ENCODE results near the gene ARL6IP5.

Gene ARL6IP5

GRCh38 chr3:69082361-69082760 lies 2.4 kb upstream of the ARL6IP5 start:
- H2BK12ac ChIP-seq (ENCODE audit: low read length in 2 of 2) = no peak overlapping the region
- peaks cover 4% of the 10 kb centered on the region for H3K79me1 ChIP-seq (replicated peaks; ENCODE audit: low read length, poor library complexity, severe bottlenecking)
- peak overlapping the region in 1 of 2 experiments; percentile 36 for H3K4me3 ChIP-seq (ENCODE audit: insufficient read depth in 1 of 2, low read depth in 1 of 2, low read length in 2 of 2)
- H2AK5ac ChIP-seq (ENCODE audit: low read length, severe bottlenecking) = no peak overlapping the region
- no peak overlapping the region for H3K14ac ChIP-seq (ENCODE audit: low read length in 2 of 2)
- H3K4me2 ChIP-seq (ENCODE audit: low read length, poor library complexity, severe bottlenecking) = no peak overlapping the region
- no peak overlapping the region for H4K8ac ChIP-seq (ENCODE audit: low read length)
- H3K27ac ChIP-seq (ENCODE audit: low read length, poor library complexity, severe bottlenecking) = peak overlapping the region; percentile 65
- H2AFZ ChIP-seq (ENCODE audit: low read depth, low read length) = no peak overlapping the region
- H3K9ac ChIP-seq (ENCODE audit: low read length) = peak overlapping the region; percentile 96
- no peaks in the 10 kb centered on the region for H3K9me3 ChIP-seq (ENCODE audit: control insufficient read depth, low read length)
- no peak overlapping the region for H4K91ac ChIP-seq (ENCODE audit: low read length)
- no peak overlapping the region for H2BK15ac ChIP-seq (ENCODE audit: low read depth, poor library complexity, severe bottlenecking)
- H3K27me3 ChIP-seq (ENCODE audit: control insufficient read depth in 1 of 2, insufficient read depth in 1 of 2, low read length in 2 of 2) = no peaks in the 10 kb centered on the region
- no peak overlapping the region for H3K4ac ChIP-seq (ENCODE audit: low read depth in 1 of 2, low read length in 2 of 2)
- peaks cover 17% of the 10 kb centered on the region for H3K4me1 ChIP-seq (ENCODE audit: control insufficient read depth, insufficient read depth, low read depth, low read length)
- 60% methylated on average over 1 of the region's 2 CpGs for WGBS
- H2BK5ac ChIP-seq (ENCODE audit: low read depth, low read length, poor library complexity, severe bottlenecking) = no peak overlapping the region
- no peak overlapping the region for H3K23ac ChIP-seq (ENCODE audit: low read length in 2 of 2)
- peaks cover 0 to 2% of the 10 kb centered on the region in 2 experiments for H3K36me3 ChIP-seq (ENCODE audit: control insufficient read depth in 1 of 2, insufficient read depth in 2 of 2, low read depth in 1 of 2, low read length in 2 of 2)
- no peak overlapping the region for H3K18ac ChIP-seq (ENCODE audit: low read depth in 1 of 2, low read length in 2 of 2)
- no peak for DNase-seq
- no peak overlapping the region for H2BK120ac ChIP-seq (ENCODE audit: low read depth, low read length)

- peak overlapping the region in 1 of 2 experiments; percentile 36 for H3K4me3 ChIP-seq (ENCODE audit: insufficient read depth in 1 of 2, low read depth in 1 of 2, low read length in 2 of 2)
- no peak overlapping the region for H3K23ac ChIP-seq (ENCODE audit: low read length in 2 of 2)
- peaks cover 0 to 4% of the 10 kb centered on the region in 2 experiments for H3K36me3 ChIP-seq (ENCODE audit: control insufficient read depth in 1 of 2, insufficient read depth in 2 of 2, low read depth in 1 of 2, low read length in 2 of 2)
- H3K9me3 ChIP-seq (ENCODE audit: control insufficient read depth, low read length) = no peaks in the 10 kb centered on the region
- H3K27ac ChIP-seq (ENCODE audit: low read length, poor library complexity, severe bottlenecking) = peak overlapping the region; percentile 65
- H3K79me1 ChIP-seq (replicated peaks; ENCODE audit: low read length, poor library complexity, severe bottlenecking) = peaks cover 4% of the 10 kb centered on the region
- H3K9ac ChIP-seq (ENCODE audit: low read length) = peak overlapping the region; percentile 96
- H3K18ac ChIP-seq (ENCODE audit: low read depth in 1 of 2, low read length in 2 of 2) = no peak overlapping the region
- no peak overlapping the region for H2BK15ac ChIP-seq (ENCODE audit: low read depth, poor library complexity, severe bottlenecking)
- H3K14ac ChIP-seq (ENCODE audit: low read length in 2 of 2) = no peak overlapping the region
- no peak overlapping the region for H4K91ac ChIP-seq (ENCODE audit: low read length)
- H2BK120ac ChIP-seq (ENCODE audit: low read depth, low read length) = no peak overlapping the region
- no peak overlapping the region for H3K4ac ChIP-seq (ENCODE audit: low read depth in 1 of 2, low read length in 2 of 2)
- H2AFZ ChIP-seq (ENCODE audit: low read depth, low read length) = no peak overlapping the region
- H2BK12ac ChIP-seq (ENCODE audit: low read length in 2 of 2) = no peak overlapping the region
- no peak overlapping the region for H3K4me2 ChIP-seq (ENCODE audit: low read length, poor library complexity, severe bottlenecking)
- H3K4me1 ChIP-seq (ENCODE audit: control insufficient read depth, insufficient read depth, low read depth, low read length) = peaks cover 16% of the 10 kb centered on the region
- peak; percentile 90 for DNase-seq
- no peak overlapping the region for H2AK5ac ChIP-seq (ENCODE audit: low read length, severe bottlenecking)
- H4K8ac ChIP-seq (ENCODE audit: low read length) = no peak overlapping the region
- H2BK5ac ChIP-seq (ENCODE audit: low read depth, low read length, poor library complexity, severe bottlenecking) = no peak overlapping the region
- H3K27me3 ChIP-seq (ENCODE audit: control insufficient read depth in 1 of 2, insufficient read depth in 1 of 2, low read length in 2 of 2) = no peaks in the 10 kb centered on the region
These were observed 1.9 kb upstream of the ARL6IP5 start for GRCh38 chr3:69082805-69083204.

- peak overlapping the region; percentile 67 for H2BK120ac ChIP-seq (ENCODE audit: low read depth, low read length)
- peaks cover 4% of the 10 kb centered on the region for H3K79me1 ChIP-seq (replicated peaks; ENCODE audit: low read length, poor library complexity, severe bottlenecking)
- H3K27ac ChIP-seq (ENCODE audit: low read length, poor library complexity, severe bottlenecking) = peak overlapping the region; percentile 90
- H3K18ac ChIP-seq (ENCODE audit: low read depth in 1 of 2, low read length in 2 of 2) = peak overlapping the region; percentile 59 to 95
- H3K4me3 ChIP-seq (ENCODE audit: insufficient read depth in 1 of 2, low read depth in 1 of 2, low read length in 2 of 2) = peak overlapping the region; percentile 77 to 94
- peak overlapping the region; percentile 90 to 98 for H3K4ac ChIP-seq (ENCODE audit: low read depth in 1 of 2, low read length in 2 of 2)
- H3K4me1 ChIP-seq (ENCODE audit: control insufficient read depth, insufficient read depth, low read depth, low read length) = peaks cover 16% of the 10 kb centered on the region
- peak overlapping the region; percentile 80 for H3K4me2 ChIP-seq (ENCODE audit: low read length, poor library complexity, severe bottlenecking)
- peak overlapping the region; percentile 96 for H3K9ac ChIP-seq (ENCODE audit: low read length)
- peak; percentile 54 for DNase-seq
- H4K8ac ChIP-seq (ENCODE audit: low read length) = peak overlapping the region; percentile 79
- peak overlapping the region; percentile 84 for H2AFZ ChIP-seq (ENCODE audit: low read depth, low read length)
- peak overlapping the region in 1 of 2 experiments; percentile 57 for H3K23ac ChIP-seq (ENCODE audit: low read length in 2 of 2)
- no peaks in the 10 kb centered on the region for H3K9me3 ChIP-seq (ENCODE audit: control insufficient read depth, low read length)
- H2BK15ac ChIP-seq (ENCODE audit: low read depth, poor library complexity, severe bottlenecking) = peak overlapping the region; percentile 82
- H2BK5ac ChIP-seq (ENCODE audit: low read depth, low read length, poor library complexity, severe bottlenecking) = peak overlapping the region; percentile 85
- H4K91ac ChIP-seq (ENCODE audit: low read length) = peak overlapping the region; percentile 72
- under 1% methylated on average over 26 of the region's 26 CpGs for WGBS
- peaks cover 0 to 14% of the 10 kb centered on the region in 2 experiments for H3K36me3 ChIP-seq (ENCODE audit: control insufficient read depth in 1 of 2, insufficient read depth in 2 of 2, low read depth in 1 of 2, low read length in 2 of 2)
- H3K14ac ChIP-seq (ENCODE audit: low read length in 2 of 2) = peak overlapping the region in 1 of 2 experiments; percentile 92
- peak overlapping the region; percentile 59 for H2AK5ac ChIP-seq (ENCODE audit: low read length, severe bottlenecking)
- no peaks in the 10 kb centered on the region for H3K27me3 ChIP-seq (ENCODE audit: control insufficient read depth in 1 of 2, insufficient read depth in 1 of 2, low read length in 2 of 2)
- peak overlapping the region in 1 of 2 experiments; percentile 83 for H2BK12ac ChIP-seq (ENCODE audit: low read length in 2 of 2)
These were observed 563 bp downstream of the ARL6IP5 start for GRCh38 chr3:69085168-69085832.

GRCh38 chr3:69085833-69086722 lies 1.3 kb downstream of the ARL6IP5 start:
- H3K4me2 ChIP-seq (ENCODE audit: low read length, poor library complexity, severe bottlenecking) = peak overlapping the region; percentile 80
- H3K27ac ChIP-seq (ENCODE audit: low read length, poor library complexity, severe bottlenecking) = peak overlapping the region; percentile 90
- peak overlapping the region; percentile 77 to 94 for H3K4me3 ChIP-seq (ENCODE audit: insufficient read depth in 1 of 2, low read depth in 1 of 2, low read length in 2 of 2)
- H3K27me3 ChIP-seq (ENCODE audit: control insufficient read depth in 1 of 2, insufficient read depth in 1 of 2, low read length in 2 of 2) = no peaks in the 10 kb centered on the region
- peak overlapping the region in 1 of 2 experiments; percentile 19 for H3K14ac ChIP-seq (ENCODE audit: low read length in 2 of 2)
- H3K36me3 ChIP-seq (ENCODE audit: control insufficient read depth in 1 of 2, insufficient read depth in 2 of 2, low read depth in 1 of 2, low read length in 2 of 2) = peaks cover 0 to 22% of the 10 kb centered on the region in 2 experiments
- H2AFZ ChIP-seq (ENCODE audit: low read depth, low read length) = no peak overlapping the region
- no peak overlapping the region for H2BK15ac ChIP-seq (ENCODE audit: low read depth, poor library complexity, severe bottlenecking)
- H2BK5ac ChIP-seq (ENCODE audit: low read depth, low read length, poor library complexity, severe bottlenecking) = peak overlapping the region; percentile 34
- H3K79me1 ChIP-seq (replicated peaks; ENCODE audit: low read length, poor library complexity, severe bottlenecking) = peaks cover 4% of the 10 kb centered on the region
- H3K23ac ChIP-seq (ENCODE audit: low read length in 2 of 2) = peak overlapping the region in 1 of 2 experiments; percentile 57
- peak overlapping the region; percentile 51 to 88 for H3K4ac ChIP-seq (ENCODE audit: low read depth in 1 of 2, low read length in 2 of 2)
- H2AK5ac ChIP-seq (ENCODE audit: low read length, severe bottlenecking) = peak overlapping the region; percentile 35
- DNase-seq = peak; percentile 88
- peak overlapping the region; percentile 16 to 92 for H3K18ac ChIP-seq (ENCODE audit: low read depth in 1 of 2, low read length in 2 of 2)
- WGBS = 24% methylated on average over 6 of the region's 8 CpGs
- no peaks in the 10 kb centered on the region for H3K9me3 ChIP-seq (ENCODE audit: control insufficient read depth, low read length)
- H4K91ac ChIP-seq (ENCODE audit: low read length) = no peak overlapping the region
- H3K9ac ChIP-seq (ENCODE audit: low read length) = peak overlapping the region; percentile 96
- H4K8ac ChIP-seq (ENCODE audit: low read length) = peak overlapping the region; percentile 25
- no peak overlapping the region for H2BK120ac ChIP-seq (ENCODE audit: low read depth, low read length)
- H2BK12ac ChIP-seq (ENCODE audit: low read length in 2 of 2) = peak overlapping the region in 1 of 2 experiments; percentile 40
- H3K4me1 ChIP-seq (ENCODE audit: control insufficient read depth, insufficient read depth, low read depth, low read length) = peaks cover 20% of the 10 kb centered on the region
